ENCODE results near the gene SH3PXD2A. TPM values are rescaled to one million over a fixed set of nuclear protein-coding genes. Genes with fewer than 3 reads are reported as not detected.

The SH3PXD2A gene
- total RNA-seq, 1 experiment from 2014 or later: 13.4 TPM

- H3K4me3 ChIP-seq: no peak overlapping the region
- no peaks in the 10 kb centered on the region for H3K4me1 ChIP-seq (replicated peaks)
- no peaks in the 10 kb centered on the region for H3K9me3 ChIP-seq (replicated peaks)
- DNase-seq (ENCODE audit: low read depth in 1 of 2, low spot score in 2 of 2): no peak
- no peak overlapping the region for H3K27ac ChIP-seq
- no peaks in the 10 kb centered on the region for H3K27me3 ChIP-seq (replicated peaks)
- H3K36me3 ChIP-seq: no peaks in the 10 kb centered on the region
Observed at GRCh38 chr10:103703941-103704919, 151.1 kb downstream of the SH3PXD2A start.

DNA sequence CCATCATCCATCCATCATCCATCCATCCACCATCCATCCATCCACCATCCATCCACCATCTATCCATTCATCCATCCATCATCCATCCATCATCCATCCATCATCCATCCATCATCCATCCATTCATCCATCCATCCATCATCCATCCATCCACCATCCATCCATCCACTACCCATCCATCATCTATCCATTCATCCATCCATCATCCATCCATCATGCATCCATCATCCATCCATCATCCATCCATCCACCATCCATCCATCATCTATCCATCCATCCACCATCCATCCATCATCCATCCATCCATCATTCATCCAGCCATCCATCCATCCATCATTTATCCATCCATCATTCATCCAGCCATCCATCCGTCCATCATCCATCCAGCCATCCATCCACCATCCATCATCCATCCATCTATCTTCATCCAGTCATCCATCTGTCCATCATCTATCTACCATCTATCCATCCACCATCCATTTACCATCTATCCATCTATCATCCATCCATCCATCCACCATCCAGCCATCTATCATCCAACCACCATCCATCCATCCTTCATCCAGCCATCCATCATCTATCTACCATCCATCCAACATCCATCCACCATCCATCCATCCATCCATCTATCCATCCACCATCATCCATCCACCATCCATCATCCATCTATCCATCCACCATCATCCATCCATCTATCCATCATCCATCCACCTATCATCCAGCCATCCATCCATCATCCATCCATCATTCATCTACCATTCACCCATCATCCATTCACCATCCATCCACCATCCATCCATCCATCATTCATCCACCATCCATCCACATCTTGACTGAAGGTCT lies 153.8 kb downstream of the SH3PXD2A start:
- H3K4me3 ChIP-seq: no peak overlapping the region
- no peaks in the 10 kb centered on the region for H3K9me3 ChIP-seq (replicated peaks)
- H3K4me1 ChIP-seq (replicated peaks): peaks cover 7% of the 10 kb centered on the region
- H3K27me3 ChIP-seq (replicated peaks): no peaks in the 10 kb centered on the region
- no peak for DNase-seq (ENCODE audit: low read depth in 1 of 2, low spot score in 2 of 2)
- no peak overlapping the region for H3K27ac ChIP-seq
- H3K36me3 ChIP-seq: no peaks in the 10 kb centered on the region

- Histone ChIP-seq H3K9me3 (replicated peaks) (no peaks in the 10 kb centered on the region), H3K36me3 (no peaks in the 10 kb centered on the region), H3K27me3 (replicated peaks) (no peaks in the 10 kb centered on the region), H3K4me1 (replicated peaks) (peaks cover 18% of the 10 kb centered on the region), H3K4me3 (no peak overlapping the region), H3K27ac (no peak overlapping the region)
- DNase-seq (ENCODE audit: low read depth in 1 of 2, low spot score in 2 of 2): no peak
Observed at GRCh38 chr10:103700436-103700715, 155.0 kb downstream of the SH3PXD2A start.

GRCh38 chr10:103699611-103700435 lies 155.6 kb downstream of the SH3PXD2A start:
- Histone ChIP-seq H3K27ac (no peak overlapping the region), H3K27me3 (replicated peaks) (no peaks in the 10 kb centered on the region), H3K36me3 (no peaks in the 10 kb centered on the region), H3K4me3 (no peak overlapping the region), H3K4me1 (replicated peaks) (peaks cover 18% of the 10 kb centered on the region), H3K9me3 (replicated peaks) (no peaks in the 10 kb centered on the region)
- DNase-seq (ENCODE audit: low read depth in 1 of 2, low spot score in 2 of 2): no peak

DNA sequence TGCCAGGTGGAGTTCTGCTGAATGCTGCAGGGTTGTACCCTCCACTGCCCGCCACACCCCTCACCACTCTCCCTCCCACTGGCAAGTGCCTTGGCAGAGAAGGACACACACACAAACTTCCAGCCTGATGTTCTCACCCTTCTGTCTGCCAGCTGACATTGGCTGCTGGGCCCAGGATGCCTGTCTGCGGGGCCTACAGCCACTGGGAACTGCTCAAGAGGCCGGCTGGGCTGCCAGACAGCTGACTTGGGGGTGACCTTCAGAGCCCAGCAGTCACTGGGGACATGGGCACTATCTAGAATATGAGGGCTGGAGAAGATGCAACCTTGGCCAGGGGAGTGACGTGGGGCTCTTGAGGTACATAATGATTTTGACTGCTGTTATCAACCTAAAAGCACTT lies 157.1 kb downstream of the SH3PXD2A start:
- no peak for DNase-seq (ENCODE audit: low read depth in 1 of 2, low spot score in 2 of 2)
- Histone ChIP-seq H3K9me3 (replicated peaks) (no peaks in the 10 kb centered on the region), H3K36me3 (no peaks in the 10 kb centered on the region), H3K4me3 (no peak overlapping the region), H3K4me1 (replicated peaks) (peaks cover 18% of the 10 kb centered on the region), H3K27ac (no peak overlapping the region), H3K27me3 (replicated peaks) (peaks cover 3% of the 10 kb centered on the region; the same call in 1 of the 2 replicates)

- no peak overlapping the region for H3K4me3 ChIP-seq
- no peak overlapping the region for H3K27ac ChIP-seq
- peaks cover 5% of the 10 kb centered on the region; the same call in 1 of the 2 replicates for H3K27me3 ChIP-seq (replicated peaks)
- peaks cover 19% of the 10 kb centered on the region for H3K4me1 ChIP-seq (replicated peaks)
- H3K9me3 ChIP-seq (replicated peaks): no peaks in the 10 kb centered on the region
- H3K36me3 ChIP-seq: no peaks in the 10 kb centered on the region
- no peak for DNase-seq (ENCODE audit: low read depth in 1 of 2, low spot score in 2 of 2)
Observed at GRCh38 chr10:103697787-103698186, 157.6 kb downstream of the SH3PXD2A start.

- no peaks in the 10 kb centered on the region for H3K9me3 ChIP-seq (replicated peaks)
- no peaks in the 10 kb centered on the region for H3K36me3 ChIP-seq
- H3K27ac ChIP-seq: no peak overlapping the region
- DNase-seq (ENCODE audit: low read depth in 1 of 2, low spot score in 2 of 2): peak; percentile 84 to 92
- H3K4me3 ChIP-seq: no peak overlapping the region
- H3K27me3 ChIP-seq (replicated peaks): peaks cover 9% of the 10 kb centered on the region; the same call in 1 of the 2 replicates
- peaks cover 22% of the 10 kb centered on the region for H3K4me1 ChIP-seq (replicated peaks)
Observed at GRCh38 chr10:103696411-103697145, 158.8 kb downstream of the SH3PXD2A start.

DNA sequence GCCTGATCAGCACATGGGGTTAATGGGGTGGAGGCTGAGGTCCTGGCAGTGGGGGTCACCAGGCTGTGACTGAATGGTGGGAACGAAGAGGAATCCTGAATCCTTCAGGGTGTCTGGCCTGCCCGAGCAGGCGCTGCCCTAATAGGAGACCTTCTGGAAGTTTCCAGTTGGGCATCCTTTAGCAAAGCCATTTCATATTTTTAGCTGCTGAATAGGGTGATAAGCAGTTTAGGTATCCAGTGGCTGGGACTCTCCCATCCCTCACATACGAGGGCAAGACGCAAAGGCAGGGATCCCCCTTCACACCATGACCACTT lies 159.3 kb downstream of the SH3PXD2A start:
- Histone ChIP-seq H3K4me3 (no peak overlapping the region), H3K36me3 (no peaks in the 10 kb centered on the region), H3K9me3 (replicated peaks) (no peaks in the 10 kb centered on the region), H3K27me3 (replicated peaks) (peaks cover 9% of the 10 kb centered on the region; the same call in 1 of the 2 replicates), H3K27ac (no peak overlapping the region), H3K4me1 (replicated peaks) (peaks cover 22% of the 10 kb centered on the region)
- no peak for DNase-seq (ENCODE audit: low read depth in 1 of 2, low spot score in 2 of 2)

GRCh38 chr10:103695584-103696005 lies 159.8 kb downstream of the SH3PXD2A start:
- H3K4me3 ChIP-seq: no peak overlapping the region
- no peak overlapping the region for H3K27ac ChIP-seq

DNA sequence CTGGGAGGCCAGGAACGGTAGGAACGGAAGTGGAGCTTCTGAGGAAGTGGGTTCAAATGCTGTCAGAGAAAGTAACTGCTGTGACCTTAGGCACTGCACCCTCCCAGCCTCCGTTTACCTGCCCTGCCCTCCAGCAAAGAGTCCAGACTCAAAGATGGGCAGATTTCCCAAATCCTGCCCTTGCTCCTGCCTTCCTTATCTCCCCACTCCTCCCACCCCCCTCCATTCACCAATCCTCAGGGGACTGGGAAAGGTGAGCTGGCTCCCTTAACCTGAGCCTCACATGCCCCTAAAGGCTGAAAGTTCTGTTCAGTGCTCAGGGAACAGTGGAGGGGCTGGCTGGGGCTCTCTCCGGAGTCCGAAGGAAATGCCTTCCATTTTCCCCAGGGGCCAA lies 161.6 kb downstream of the SH3PXD2A start:
- Histone ChIP-seq H3K9me3 (replicated peaks) (no peaks in the 10 kb centered on the region), H3K36me3 (no peaks in the 10 kb centered on the region), H3K4me3 (no peak overlapping the region), H3K27ac (no peak overlapping the region), H3K27me3 (replicated peaks) (peaks cover 9% of the 10 kb centered on the region; the same call in 1 of the 2 replicates), H3K4me1 (replicated peaks) (peaks cover 22% of the 10 kb centered on the region)
- no peak for DNase-seq (ENCODE audit: low read depth in 1 of 2, low spot score in 2 of 2)

More at GRCh38 chr10:103695584-103696005, 159.8 kb downstream of the SH3PXD2A start:
- no peak for DNase-seq (ENCODE audit: low read depth in 1 of 2, low spot score in 2 of 2)
- Histone ChIP-seq H3K27me3 (replicated peaks) (peaks cover 9% of the 10 kb centered on the region; the same call in 1 of the 2 replicates), H3K4me1 (replicated peaks) (peaks cover 22% of the 10 kb centered on the region), H3K36me3 (no peaks in the 10 kb centered on the region), H3K9me3 (replicated peaks) (no peaks in the 10 kb centered on the region)

DNA sequence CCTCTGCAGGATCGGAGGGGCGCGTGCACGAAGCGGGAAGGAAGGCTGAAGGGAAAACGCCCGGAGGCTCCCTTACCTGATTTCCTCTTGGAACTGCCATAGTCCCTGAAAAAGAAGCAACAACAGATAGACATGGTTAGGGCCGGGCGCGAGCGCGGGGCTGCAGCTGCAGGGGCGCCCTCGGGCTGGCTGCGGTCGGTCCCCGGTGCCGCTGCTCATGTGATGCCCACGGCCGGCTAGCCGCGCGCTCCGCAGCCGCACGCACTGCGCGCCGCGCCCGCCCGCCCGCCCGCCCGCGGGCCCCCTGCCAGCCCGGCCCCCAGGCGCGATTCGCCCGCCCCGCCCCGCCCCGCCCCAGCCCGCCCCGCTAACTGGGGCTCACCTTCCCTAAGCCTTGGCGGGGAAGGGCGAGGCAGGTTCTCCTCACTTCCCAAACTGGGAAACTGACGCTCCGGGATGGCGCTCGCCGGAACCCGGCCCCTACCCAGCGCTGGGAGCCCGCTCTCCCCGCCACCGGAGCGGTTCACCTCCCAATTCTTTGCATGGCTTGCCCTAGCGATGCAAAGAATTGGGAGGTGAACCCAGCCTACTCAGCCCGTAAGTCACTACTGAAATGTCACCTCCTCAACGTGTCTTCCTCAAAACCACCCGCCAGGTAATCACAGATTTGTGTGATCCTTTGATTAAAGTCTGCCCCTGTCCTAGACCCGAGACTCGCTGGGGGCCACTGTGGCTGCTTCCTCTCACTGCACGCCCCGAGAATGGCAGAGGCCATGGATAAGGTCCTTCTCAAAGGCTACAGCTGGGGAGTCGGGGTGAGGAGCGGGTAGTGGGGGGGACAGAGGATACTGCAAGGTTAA lies 162.2 kb downstream of the SH3PXD2A start:
- no peak overlapping the region for H3K27ac ChIP-seq
- H3K4me1 ChIP-seq (replicated peaks): peaks cover 22% of the 10 kb centered on the region
- no peak for DNase-seq (ENCODE audit: low read depth in 1 of 2, low spot score in 2 of 2)
- H3K27me3 ChIP-seq (replicated peaks): peaks cover 9% of the 10 kb centered on the region; the same call in 1 of the 2 replicates
- no peaks in the 10 kb centered on the region for H3K9me3 ChIP-seq (replicated peaks)
- peak overlapping the region; percentile 20; the same call in 1 of the 2 replicates for H3K4me3 ChIP-seq
- H3K36me3 ChIP-seq: no peaks in the 10 kb centered on the region

DNA sequence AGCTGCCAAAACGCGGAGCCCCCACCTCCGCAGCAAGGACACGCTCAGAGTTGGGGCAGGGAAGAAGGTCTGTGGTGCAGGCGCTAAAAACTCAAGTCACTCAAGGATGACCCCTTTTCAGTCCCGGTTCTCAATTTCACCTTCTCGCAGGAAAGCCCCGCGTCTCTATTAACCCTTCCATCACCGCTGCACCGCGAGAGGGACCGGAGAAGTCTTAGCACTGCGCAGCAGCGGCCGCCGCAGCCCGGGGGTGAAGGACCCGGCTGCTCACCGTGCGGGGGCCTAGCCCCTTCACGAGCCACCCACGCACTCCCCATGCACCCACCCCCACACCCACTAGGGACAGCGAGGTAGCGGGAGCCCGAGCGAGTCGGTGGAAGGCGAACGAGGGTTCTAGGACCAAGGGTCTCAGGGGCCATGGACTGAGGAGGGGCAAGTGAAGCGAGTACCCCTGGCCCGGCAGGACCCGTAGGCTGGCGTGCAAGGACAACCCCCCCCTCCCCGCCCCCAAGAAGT lies 162.9 kb downstream of the SH3PXD2A start:
- DNase-seq (ENCODE audit: low read depth in 1 of 2, low spot score in 2 of 2): no peak
- Histone ChIP-seq H3K4me3 (peak overlapping the region; percentile 20; the same call in 1 of the 2 replicates), H3K36me3 (no peaks in the 10 kb centered on the region), H3K27me3 (replicated peaks) (peaks cover 9% of the 10 kb centered on the region; the same call in 1 of the 2 replicates), H3K4me1 (replicated peaks) (peaks cover 22% of the 10 kb centered on the region), H3K9me3 (replicated peaks) (no peaks in the 10 kb centered on the region), H3K27ac (no peak overlapping the region)
